Muscle of leg (tissue), 11 donors: Measurements from ENCODE around the gene CD2AP. TPM values are rescaled to one million over a fixed set of nuclear protein-coding genes. Genes with fewer than 3 reads are reported as not detected.
"Not testable (repeated sequence)": the region's sequence is repeated elsewhere in the genome, so short reads cannot be mapped to it uniquely, and the experiment has no call there.

Experiments
- DNase-seq: peaks from one replicate; pipeline ENCODE4 v3.0.0; 2013
- H3K27ac ChIP-seq: one replicate; pipeline ENCODE4 v1.5.1; 2013; ENCODE audit warnings: mild to moderate bottlenecking, low read length, control low read depth
- H3K27me3 ChIP-seq: one replicate; pipeline ENCODE4 v1.6.1; 2013; ENCODE audit warnings: low read length; ENCODE audit not compliant: control insufficient read depth, insufficient read depth
- H3K36me3 ChIP-seq: one replicate; pipeline ENCODE4 v1.6.1; 2013; ENCODE audit warnings: low read length; ENCODE audit not compliant: control insufficient read depth, insufficient read depth
- H3K4me1 ChIP-seq: one replicate; pipeline ENCODE4 v1.6.1; 2013; ENCODE audit warnings: low read length; ENCODE audit not compliant: control insufficient read depth, insufficient read depth
- H3K4me3 ChIP-seq: one replicate; pipeline ENCODE4 v1.5.1; 2013; ENCODE audit warnings: low read length, control low read depth
- H3K9me3 ChIP-seq: replicated peaks from 2 replicates; pipeline ENCODE4 v1.6.1; 2013; ENCODE audit warnings: low read depth, low read length; ENCODE audit not compliant: control insufficient read depth
- WGBS: methylation state at CpG from one replicate; pipeline ENCODE4 v1.1.5; 2013; ENCODE audit warnings: missing lambda C conversion rate; ENCODE audit not compliant: insufficient coverage; 5-methylcytosine and 5-hydroxymethylcytosine counted together
- polyA plus RNA-seq, 8 donors: library from polyadenylated mRNA; unstranded; fragments of 120-200 nt; gene quantifications; one replicate each; pipeline versions ENCODE4 v1.2.1 to v1.2.3, GENCODE V29; 2013; ENCODE audit warnings: inconsistent platforms in 1 of 8, low replicate concordance in 1 of 8; ENCODE audit not compliant: insufficient read length in 8 of 8, insufficient read depth in 1 of 8
- total RNA-seq: library from RNA; stranded (reverse); fragments of 120-200 nt; gene quantifications from one replicate; pipeline ENCODE4 v1.2.4, GENCODE V29; 2013

The CD2AP gene
- total and polyA plus RNA-seq, 9 donors, result 8.9 to 12.7 (median 10.5) TPM

DNA sequence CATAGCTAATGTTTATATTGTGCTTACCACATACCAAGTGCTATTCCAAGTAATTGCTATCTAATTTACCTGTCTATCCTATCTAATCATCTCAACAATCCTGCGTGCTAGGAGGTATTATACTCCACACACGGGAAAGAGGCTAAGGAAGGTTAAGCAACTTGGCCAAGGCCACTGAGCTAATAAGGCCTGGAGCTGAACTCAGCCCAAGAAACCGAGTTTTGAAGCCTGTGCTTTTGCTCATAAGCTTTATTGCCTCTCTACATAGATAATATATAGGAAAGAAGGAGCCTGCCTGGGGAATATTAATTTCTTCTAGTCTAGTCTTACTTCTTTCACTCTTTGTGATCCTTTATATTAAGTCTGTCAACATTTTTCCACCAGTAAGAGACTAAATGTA, 153.0 kb downstream of the CD2AP start:
- H3K4me1 ChIP-seq, result peaks cover 5% of the 10 kb centered on the region
- WGBS, result no CpG with 5 or more reads among the region's 3 CpGs
- DNase-seq, result no peak
- H3K4me3 ChIP-seq, result no peak overlapping the region
- no peaks in the 10 kb centered on the region for H3K36me3 ChIP-seq
- H3K9me3 ChIP-seq, result no peaks in the 10 kb centered on the region
- no peak overlapping the region for H3K27ac ChIP-seq
- no peaks in the 10 kb centered on the region for H3K27me3 ChIP-seq

DNA sequence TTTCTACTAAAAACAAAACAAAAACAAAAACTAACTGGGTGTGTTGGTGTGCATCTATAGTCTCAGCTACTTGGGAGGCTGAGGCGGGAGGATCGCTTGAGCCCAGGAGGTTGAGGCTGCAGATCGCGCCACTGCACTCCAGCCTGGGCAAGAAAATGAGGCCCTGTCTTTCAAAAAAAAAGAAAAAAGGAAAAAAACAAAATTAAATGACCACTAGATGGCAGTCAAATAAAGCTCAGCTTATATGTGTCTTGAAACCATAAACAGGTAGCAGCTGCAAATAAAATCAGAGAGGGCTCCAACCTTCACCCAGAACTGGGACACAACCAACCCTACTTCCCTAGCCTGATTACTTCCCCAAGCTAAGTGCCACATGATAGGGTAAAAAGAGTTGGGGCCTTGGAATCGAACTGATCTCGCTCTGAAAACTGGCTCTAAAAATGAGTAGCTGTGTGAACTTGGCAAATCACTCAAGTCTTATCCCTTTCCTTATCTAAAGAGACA, 153.7 kb downstream of the CD2AP start:
- 60% methylated on average over 4 of the region's 6 CpGs for WGBS
- peak; percentile 62 for DNase-seq
- H3K36me3 ChIP-seq, result no peaks in the 10 kb centered on the region
- H3K27me3 ChIP-seq, result no peaks in the 10 kb centered on the region
- no peaks in the 10 kb centered on the region for H3K9me3 ChIP-seq
- no peak overlapping the region for H3K4me3 ChIP-seq
- no peak overlapping the region for H3K27ac ChIP-seq
- peaks cover 5% of the 10 kb centered on the region for H3K4me1 ChIP-seq

DNA sequence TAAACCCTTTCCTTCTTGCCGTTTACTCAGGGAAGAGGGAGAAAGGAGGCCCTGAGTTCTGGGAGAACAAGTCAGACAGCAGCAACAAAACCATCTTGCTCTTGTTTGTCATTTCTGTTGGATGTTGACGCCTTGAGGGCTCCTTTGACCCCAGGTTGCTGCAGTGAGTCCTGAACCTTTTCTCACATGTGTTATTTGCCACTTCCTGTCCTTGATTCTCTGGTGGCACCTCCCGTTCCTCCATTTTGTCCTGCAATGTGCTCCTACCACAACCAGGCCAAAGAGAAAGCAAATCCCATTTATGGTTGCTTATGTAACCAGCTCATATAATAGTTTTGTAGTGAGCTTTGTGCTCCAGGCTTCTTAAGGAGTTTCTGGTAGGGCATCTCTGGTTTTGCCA, 154.2 kb downstream of the CD2AP start:
- no peaks in the 10 kb centered on the region for H3K9me3 ChIP-seq
- DNase-seq, result no peak
- no peak overlapping the region for H3K4me3 ChIP-seq
- WGBS, result 83% methylated on average over 1 of the region's 3 CpGs
- no peak overlapping the region for H3K27ac ChIP-seq
- peaks cover 5% of the 10 kb centered on the region for H3K4me1 ChIP-seq
- no peaks in the 10 kb centered on the region for H3K36me3 ChIP-seq
- no peaks in the 10 kb centered on the region for H3K27me3 ChIP-seq

DNA sequence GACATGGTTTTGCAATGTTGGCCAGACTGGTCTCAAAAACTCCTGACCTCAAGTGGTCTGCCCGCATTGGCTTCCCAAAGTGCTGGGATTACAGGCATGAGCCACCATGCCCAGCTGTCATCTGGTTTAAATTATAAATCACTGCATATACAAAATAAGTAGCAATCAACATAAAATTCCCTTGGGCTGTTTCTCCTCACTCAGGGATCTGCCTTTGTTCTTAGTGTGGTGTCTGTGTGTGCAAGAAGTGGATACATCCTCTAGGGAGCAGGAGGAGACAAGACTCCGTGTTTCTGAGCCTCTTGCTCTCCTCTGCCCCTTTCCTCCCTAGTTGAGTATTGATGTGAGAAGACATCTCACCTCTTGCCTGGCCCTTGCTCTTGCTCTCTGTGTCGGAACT, 155.6 kb downstream of the CD2AP start:
- Histone ChIP-seq H3K9me3 (no peaks in the 10 kb centered on the region), H3K27ac (no peak overlapping the region), H3K4me3 (no peak overlapping the region), H3K36me3 (no peaks in the 10 kb centered on the region), H3K4me1 (peaks cover 5% of the 10 kb centered on the region), H3K27me3 (no peaks in the 10 kb centered on the region)
- DNase-seq, result no peak
- WGBS, result no CpG with 5 or more reads among the region's 3 CpGs

DNA sequence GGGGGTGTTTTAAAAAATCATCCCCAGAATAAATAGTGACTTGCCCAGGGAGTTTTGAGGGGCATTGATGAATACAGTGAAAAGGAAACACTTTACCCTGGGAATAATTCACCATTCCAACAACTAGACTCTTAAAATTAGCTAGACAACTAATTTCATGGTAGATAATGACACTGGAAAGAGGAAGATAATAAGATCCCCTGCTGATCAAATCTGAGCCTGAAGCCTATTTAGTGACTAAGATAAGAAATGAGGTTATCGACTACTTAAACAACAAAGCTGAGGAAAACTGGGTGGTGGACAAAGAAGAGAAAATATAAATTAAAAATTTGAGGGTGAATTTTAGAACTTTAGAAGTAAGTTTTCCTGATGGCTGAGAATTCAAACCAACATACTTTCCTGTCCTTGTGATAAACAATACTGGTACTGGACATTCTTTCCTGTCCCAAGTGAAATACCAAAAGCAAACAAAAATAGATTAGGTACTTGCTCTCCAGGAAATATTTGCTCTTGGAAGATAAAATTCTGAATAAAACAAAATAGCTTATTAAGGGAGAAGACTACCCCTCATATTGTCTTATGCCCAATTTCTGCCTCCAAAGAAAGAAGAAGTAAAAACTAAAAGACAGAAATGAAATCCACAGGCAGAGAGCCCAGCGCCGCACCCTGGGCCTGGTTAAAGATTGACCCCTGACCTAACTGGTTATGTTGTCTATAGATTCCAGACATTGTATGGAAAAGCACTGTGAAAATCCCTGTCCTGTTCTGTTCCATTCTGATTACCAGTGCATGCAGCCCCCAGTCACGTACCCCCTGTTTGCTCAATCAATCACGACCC, 156.8 kb downstream of the CD2AP start:
- Histone ChIP-seq H3K4me3 (no peak overlapping the region), H3K9me3 (no peaks in the 10 kb centered on the region), H3K36me3 (no peaks in the 10 kb centered on the region), H3K4me1 (peaks cover 5% of the 10 kb centered on the region), H3K27ac (no peak overlapping the region), H3K27me3 (no peaks in the 10 kb centered on the region)
- 73% methylated on average over 3 of the region's 5 CpGs for WGBS
- no peak for DNase-seq

DNA sequence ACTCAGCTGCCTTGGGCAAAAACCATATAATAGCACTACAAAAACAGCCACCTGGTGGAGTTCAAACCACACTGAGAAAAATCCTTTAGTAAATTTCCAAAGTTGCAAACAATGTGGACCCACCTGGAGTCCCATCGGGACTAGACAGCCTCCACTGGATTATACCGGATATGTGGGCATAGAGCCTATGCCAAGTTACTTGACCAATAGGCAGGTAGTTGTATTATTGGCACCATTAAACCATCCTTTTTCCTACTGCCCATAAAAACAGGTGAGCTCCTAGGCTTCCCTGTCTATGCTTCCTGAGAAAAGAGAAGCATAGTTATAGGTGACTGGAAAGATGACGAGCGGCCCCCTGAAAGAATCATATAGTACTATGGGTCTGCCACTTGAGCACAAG, 169.1 kb downstream of the CD2AP start:
- no CpG with 5 or more reads among the region's 4 CpGs for WGBS
- Histone ChIP-seq H3K36me3 (no peaks in the 10 kb centered on the region), H3K4me3 (no peak overlapping the region), H3K9me3 (no peaks in the 10 kb centered on the region), H3K27ac (no peak overlapping the region), H3K4me1 (no peaks in the 10 kb centered on the region), H3K27me3 (no peaks in the 10 kb centered on the region)
- no peak for DNase-seq

DNA sequence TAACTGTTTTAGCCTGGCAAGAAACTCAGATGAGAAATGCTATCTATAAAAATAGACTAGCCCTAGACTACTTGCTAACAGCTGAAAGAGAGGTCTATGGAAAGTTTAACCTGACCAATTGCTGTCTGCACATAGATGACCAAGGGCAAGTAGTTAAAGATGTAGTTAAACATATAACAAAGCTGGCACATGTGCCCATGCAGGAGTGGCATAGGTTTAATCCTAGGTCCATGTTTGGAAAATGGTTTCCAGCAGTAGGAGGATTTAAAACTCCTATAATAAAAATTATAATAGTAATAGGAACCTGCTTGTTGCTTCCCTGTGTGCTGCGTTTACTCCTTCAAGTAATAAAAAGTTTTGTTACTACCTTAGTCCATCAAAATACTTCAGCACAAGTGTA, 169.6 kb downstream of the CD2AP start:
- no peak overlapping the region for H3K27ac ChIP-seq
- no peaks in the 10 kb centered on the region for H3K9me3 ChIP-seq
- H3K36me3 ChIP-seq, result no peaks in the 10 kb centered on the region
- H3K27me3 ChIP-seq, result no peaks in the 10 kb centered on the region
- H3K4me3 ChIP-seq, result no peak overlapping the region
- DNase-seq, result no peak
- WGBS, result no CpG with 5 or more reads among the region's 1 CpG
- no peaks in the 10 kb centered on the region for H3K4me1 ChIP-seq

DNA sequence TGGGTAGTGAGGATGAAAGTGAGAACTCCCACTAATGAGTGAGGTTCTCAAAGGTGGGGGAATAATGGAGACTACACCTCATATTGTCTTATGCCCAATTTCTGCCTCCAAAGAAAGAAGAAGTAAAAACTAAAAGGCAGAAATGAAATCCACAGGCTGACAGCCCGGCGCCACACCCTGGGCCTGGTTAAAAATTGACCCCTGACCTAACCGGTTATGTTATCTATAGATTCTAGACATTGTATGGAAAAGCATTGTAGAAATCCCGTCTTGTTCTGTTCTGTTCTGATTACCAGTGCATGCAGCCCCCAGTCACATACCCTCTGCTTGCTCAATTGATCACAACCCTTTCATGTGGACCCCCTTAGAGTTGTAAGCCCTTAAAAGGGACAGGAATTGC, 170.0 kb downstream of the CD2AP start:
- H3K4me3 ChIP-seq, H3K9me3 ChIP-seq, H3K36me3 ChIP-seq, DNase-seq, H3K27ac ChIP-seq, H3K4me1 ChIP-seq, H3K27me3 ChIP-seq: not testable (repeated sequence)
- no CpG with 5 or more reads among the region's 4 CpGs for WGBS

DNA sequence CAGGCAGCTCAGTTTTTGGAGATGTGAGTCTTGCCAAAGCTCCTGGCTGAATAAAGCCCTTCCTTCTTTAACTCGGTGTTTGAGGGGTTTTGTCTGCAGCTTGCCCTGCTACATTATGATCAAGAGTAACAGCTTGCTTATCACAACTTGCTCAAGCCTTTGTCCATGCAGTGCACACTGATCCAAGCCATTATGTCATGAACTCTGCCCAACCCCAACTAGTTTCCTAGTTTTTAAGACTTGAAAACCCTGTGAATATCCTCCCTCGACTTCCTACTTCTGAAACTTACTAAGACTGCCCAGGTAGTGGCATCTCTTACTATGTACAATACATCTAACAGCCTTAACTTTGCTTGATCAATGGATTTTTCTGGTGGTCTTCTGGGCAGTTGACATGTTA, 170.4 kb downstream of the CD2AP start:
- 86% methylated on average over 1 of the region's 2 CpGs for WGBS
- no peak overlapping the region for H3K27ac ChIP-seq

DNA sequence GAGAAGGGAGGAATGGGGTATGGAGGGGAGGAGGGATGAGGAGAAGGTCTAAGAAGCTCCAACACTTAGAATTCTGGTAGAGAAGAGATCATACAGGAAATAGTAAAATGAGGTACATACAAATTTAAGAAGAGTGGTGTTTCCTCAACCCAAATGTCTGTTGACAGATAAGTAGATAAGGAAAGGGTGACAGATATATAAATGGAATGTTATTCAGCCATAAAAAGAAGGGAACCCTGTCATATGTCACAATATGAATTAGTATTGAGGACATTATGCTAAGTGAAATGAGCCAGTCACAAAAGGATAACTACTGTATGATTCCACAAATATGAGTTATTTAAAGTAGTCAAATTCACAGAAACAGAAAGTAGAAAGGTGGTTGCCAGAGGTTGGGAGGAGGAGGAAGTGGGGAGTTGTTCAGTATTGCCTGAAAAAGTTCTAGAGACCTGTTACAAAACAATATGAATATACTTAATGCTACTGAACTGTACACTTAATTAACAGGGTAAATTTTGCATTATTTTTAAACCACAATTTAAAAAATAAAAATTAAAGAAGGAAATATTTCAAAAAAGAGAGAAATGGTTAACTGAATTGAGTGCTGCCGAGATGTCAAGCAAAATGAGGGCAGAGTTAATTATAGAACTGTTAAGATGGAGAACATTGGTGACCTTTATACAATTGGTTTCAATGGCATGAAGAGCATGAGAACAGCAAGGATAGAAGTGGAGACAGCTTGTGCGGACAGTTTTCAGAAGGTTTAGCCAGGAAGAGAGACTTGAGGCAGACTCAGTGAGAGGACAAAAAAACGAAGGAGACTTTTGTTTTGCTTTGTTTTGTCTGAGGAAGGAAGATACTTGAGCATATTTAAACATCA, 173.2 kb downstream of the CD2AP start:
- Histone ChIP-seq H3K27ac (no peak overlapping the region), H3K4me1 (no peaks in the 10 kb centered on the region), H3K4me3 (no peak overlapping the region), H3K9me3 (no peaks in the 10 kb centered on the region), H3K36me3 (no peaks in the 10 kb centered on the region), H3K27me3 (no peaks in the 10 kb centered on the region)
- no peak for DNase-seq
- WGBS, result 73% methylated on average over 2 of the region's 3 CpGs

More for the DNA sequence above, 170.4 kb downstream of the CD2AP start:
- Histone ChIP-seq H3K4me3 (no peak overlapping the region), H3K9me3 (no peaks in the 10 kb centered on the region), H3K27me3 (no peaks in the 10 kb centered on the region), H3K4me1 (no peaks in the 10 kb centered on the region), H3K36me3 (no peaks in the 10 kb centered on the region)
- no peak for DNase-seq
